ENCODE results near the gene DSCAM.

Gene DSCAM

GRCh38 chr21:40768056-40768455, 78.9 kb downstream of the DSCAM start:
- DNase-seq (ENCODE audit: low read depth in 2 of 2): no peak

- no peak for DNase-seq (ENCODE audit: low read depth in 2 of 2)
These were observed 80.6 kb downstream of the DSCAM start for GRCh38 chr21:40766381-40766780.

GRCh38 chr21:40765811-40766210, 81.1 kb downstream of the DSCAM start:
- DNase-seq (ENCODE audit: low read depth in 2 of 2): no peak

GRCh38 chr21:40760821-40761220, 86.1 kb downstream of the DSCAM start:
- DNase-seq (ENCODE audit: low read depth in 2 of 2): no peak

- DNase-seq (ENCODE audit: low read depth in 2 of 2): no peak
These were observed 87.9 kb downstream of the DSCAM start for GRCh38 chr21:40759061-40759460.

GRCh38 chr21:40757366-40757765, 89.6 kb downstream of the DSCAM start:
- no peak for DNase-seq (ENCODE audit: low read depth in 2 of 2)

GRCh38 chr21:40754466-40754865, 92.5 kb downstream of the DSCAM start:
- DNase-seq (ENCODE audit: low read depth in 2 of 2): no peak

GRCh38 chr21:40753756-40754155, 93.2 kb downstream of the DSCAM start:
- DNase-seq (ENCODE audit: low read depth in 2 of 2): no peak

- no peak for DNase-seq (ENCODE audit: low read depth in 2 of 2)
These were observed 94.8 kb downstream of the DSCAM start for GRCh38 chr21:40752125-40752524.

- no peak for DNase-seq (ENCODE audit: low read depth in 2 of 2)
These were observed 95.7 kb downstream of the DSCAM start for GRCh38 chr21:40751221-40751620.

GRCh38 chr21:40736145-40736544, 110.8 kb downstream of the DSCAM start:
- DNase-seq (ENCODE audit: low read depth in 2 of 2): no peak

GRCh38 chr21:40733024-40733397, 113.9 kb downstream of the DSCAM start:
- no peak for DNase-seq (ENCODE audit: low read depth in 2 of 2)

- DNase-seq (ENCODE audit: low read depth in 2 of 2): no peak
These were observed 114.5 kb downstream of the DSCAM start for GRCh38 chr21:40732253-40733023.

- DNase-seq (ENCODE audit: low read depth in 2 of 2): no peak
These were observed 115.8 kb downstream of the DSCAM start for GRCh38 chr21:40731206-40731605.

GRCh38 chr21:40730426-40730800, 116.5 kb downstream of the DSCAM start:
- no peak for DNase-seq (ENCODE audit: low read depth in 2 of 2)

GRCh38 chr21:40729761-40730425, 117.1 kb downstream of the DSCAM start:
- no peak for DNase-seq (ENCODE audit: low read depth in 2 of 2)

GRCh38 chr21:40723966-40724365, 123.0 kb downstream of the DSCAM start:
- no peak for DNase-seq (ENCODE audit: low read depth in 2 of 2)

- DNase-seq (ENCODE audit: low read depth in 2 of 2): no peak
These were observed 123.6 kb downstream of the DSCAM start for GRCh38 chr21:40723317-40723716.

- DNase-seq (ENCODE audit: low read depth in 2 of 2): no peak
These were observed 127.3 kb downstream of the DSCAM start for GRCh38 chr21:40719615-40720014.

GRCh38 chr21:40717028-40717427, 129.9 kb downstream of the DSCAM start:
- no peak for DNase-seq (ENCODE audit: low read depth in 2 of 2)

- DNase-seq (ENCODE audit: low read depth in 2 of 2): no peak
These were observed 132.4 kb downstream of the DSCAM start for GRCh38 chr21:40714536-40714935.

GRCh38 chr21:40707656-40708244, 139.2 kb downstream of the DSCAM start:
- DNase-seq (ENCODE audit: low read depth in 2 of 2): no peak
